Measurements from ENCODE around the gene CAMK2N2. TPM values are rescaled to one million over a fixed set of nuclear protein-coding genes. Genes with fewer than 3 reads are reported as not detected.

The CAMK2N2 gene
- total RNA-seq, 2 donors from 2014 or later = not detected

DNA sequence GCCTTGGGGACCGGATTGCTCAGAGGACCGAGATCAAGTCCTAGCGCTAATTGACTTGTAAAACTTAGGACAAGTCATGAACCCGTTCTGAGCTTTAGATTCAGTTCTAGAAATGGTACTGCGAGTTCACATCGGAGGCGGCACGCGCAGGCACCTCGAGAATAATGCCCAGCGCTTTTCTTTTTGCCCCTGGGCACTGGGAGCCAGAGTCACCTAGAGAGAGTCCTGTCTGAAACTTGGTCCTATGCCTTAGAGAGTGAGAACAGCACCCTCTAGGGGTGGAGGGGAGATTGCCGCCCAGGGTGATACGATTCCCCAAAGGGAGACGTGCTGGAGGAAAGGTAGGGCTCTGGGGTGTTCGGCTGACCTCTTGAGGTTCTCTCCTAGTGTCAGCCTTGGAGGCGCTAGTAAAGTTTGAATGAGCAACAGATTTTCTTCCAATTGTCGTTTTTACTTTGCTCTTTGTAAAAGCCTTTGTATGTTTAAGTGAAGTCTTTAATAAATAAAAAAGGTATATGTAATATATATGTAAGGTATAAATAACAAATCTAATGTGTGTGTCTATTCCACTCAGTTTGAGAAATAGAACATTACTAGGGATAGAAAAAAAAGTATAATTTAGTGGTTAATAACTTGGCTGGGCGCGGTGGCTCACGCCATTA is 11.1 kb downstream of the CAMK2N2 start:
- no peaks in the 10 kb centered on the region for H3K27me3 ChIP-seq
- peak overlapping the region; percentile 63 to 86 for H3K27ac ChIP-seq
- H3K36me3 ChIP-seq = peaks cover 4% of the 10 kb centered on the region
- H3K4me1 ChIP-seq = peaks cover 0 to 14% of the 10 kb centered on the region in 2 donors
- DNase-seq (ENCODE audit: low spot score) = peak; percentile 90
- H3K9me3 ChIP-seq = no peaks in the 10 kb centered on the region
- TF ChIP-seq, protein P1, sequence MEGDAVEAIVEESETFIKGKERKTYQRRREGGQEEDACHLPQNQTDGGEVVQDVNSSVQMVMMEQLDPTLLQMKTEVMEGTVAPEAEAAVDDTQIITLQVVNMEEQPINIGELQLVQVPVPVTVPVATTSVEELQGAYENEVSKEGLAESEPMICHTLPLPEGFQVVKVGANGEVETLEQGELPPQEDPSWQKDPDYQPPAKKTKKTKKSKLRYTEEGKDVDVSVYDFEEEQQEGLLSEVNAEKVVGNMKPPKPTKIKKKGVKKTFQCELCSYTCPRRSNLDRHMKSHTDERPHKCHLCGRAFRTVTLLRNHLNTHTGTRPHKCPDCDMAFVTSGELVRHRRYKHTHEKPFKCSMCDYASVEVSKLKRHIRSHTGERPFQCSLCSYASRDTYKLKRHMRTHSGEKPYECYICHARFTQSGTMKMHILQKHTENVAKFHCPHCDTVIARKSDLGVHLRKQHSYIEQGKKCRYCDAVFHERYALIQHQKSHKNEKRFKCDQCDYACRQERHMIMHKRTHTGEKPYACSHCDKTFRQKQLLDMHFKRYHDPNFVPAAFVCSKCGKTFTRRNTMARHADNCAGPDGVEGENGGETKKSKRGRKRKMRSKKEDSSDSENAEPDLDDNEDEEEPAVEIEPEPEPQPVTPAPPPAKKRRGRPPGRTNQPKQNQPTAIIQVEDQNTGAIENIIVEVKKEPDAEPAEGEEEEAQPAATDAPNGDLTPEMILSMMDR (IDR thresholded peaks at IDR 0.05) = peak; percentile 86 to 95
- H3K4me3 ChIP-seq = peak overlapping the region; percentile 87 to 93

DNA sequence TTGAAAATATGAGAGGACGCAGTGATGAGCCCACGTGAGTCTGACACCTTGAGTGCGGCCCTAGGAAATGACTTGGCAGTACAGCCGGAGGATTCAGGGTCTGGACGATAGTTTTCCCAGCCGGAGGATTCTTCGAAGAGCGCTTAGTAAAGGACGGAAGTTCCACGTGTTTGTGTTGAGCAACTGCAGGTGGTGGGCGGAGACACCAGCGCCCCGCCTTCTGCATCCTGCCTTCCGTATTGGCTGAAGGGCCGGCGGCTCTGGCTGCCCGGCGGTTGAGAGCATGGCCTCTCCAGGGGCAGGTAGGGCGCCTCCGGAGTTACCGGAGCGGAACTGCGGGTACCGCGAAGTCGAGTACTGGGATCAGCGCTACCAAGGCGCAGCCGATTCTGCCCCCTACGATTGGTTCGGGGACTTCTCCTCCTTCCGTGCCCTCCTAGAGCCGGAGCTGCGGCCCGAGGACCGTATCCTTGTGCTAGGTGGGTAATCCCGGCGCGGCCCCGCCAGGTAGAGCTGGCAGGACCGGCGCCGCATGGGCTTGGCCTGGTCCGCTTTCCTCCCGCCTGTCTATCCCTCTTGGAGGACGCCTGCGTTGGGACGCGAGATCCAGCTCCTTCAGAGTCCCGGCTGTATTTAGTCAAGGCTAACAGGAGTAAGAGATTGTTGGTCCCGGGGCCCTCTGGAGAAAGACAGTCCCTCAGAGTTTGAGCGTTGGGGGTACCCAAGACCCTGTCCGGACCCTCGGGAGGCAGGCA is 11.8 kb downstream of the CAMK2N2 start, which contains the start of gene EEF1AKMT4:
TSS of gene EEF1AKMT4 (plus strand) at position 261 of the 755 bp plus-strand sequence. CDS start at position 284, 23 bp downstream.
- Histone ChIP-seq H3K4me1 (peaks cover 0 to 14% of the 10 kb centered on the region in 2 donors), H3K27me3 (no peaks in the 10 kb centered on the region), H3K27ac (peak within 1 kb of the TSS; percentile 83 to 86), H3K9me3 (no peaks in the 10 kb centered on the region), H3K36me3 (peaks cover 11% of the 10 kb centered on the region), H3K4me3 (peak within 1 kb of the TSS; percentile 87 to 93)
- DNase-seq (ENCODE audit: low spot score) = peak; percentile 96
- TF ChIP-seq, protein P1 (IDR thresholded peaks at IDR 0.05) = peak; percentile 30 to 47

DNA sequence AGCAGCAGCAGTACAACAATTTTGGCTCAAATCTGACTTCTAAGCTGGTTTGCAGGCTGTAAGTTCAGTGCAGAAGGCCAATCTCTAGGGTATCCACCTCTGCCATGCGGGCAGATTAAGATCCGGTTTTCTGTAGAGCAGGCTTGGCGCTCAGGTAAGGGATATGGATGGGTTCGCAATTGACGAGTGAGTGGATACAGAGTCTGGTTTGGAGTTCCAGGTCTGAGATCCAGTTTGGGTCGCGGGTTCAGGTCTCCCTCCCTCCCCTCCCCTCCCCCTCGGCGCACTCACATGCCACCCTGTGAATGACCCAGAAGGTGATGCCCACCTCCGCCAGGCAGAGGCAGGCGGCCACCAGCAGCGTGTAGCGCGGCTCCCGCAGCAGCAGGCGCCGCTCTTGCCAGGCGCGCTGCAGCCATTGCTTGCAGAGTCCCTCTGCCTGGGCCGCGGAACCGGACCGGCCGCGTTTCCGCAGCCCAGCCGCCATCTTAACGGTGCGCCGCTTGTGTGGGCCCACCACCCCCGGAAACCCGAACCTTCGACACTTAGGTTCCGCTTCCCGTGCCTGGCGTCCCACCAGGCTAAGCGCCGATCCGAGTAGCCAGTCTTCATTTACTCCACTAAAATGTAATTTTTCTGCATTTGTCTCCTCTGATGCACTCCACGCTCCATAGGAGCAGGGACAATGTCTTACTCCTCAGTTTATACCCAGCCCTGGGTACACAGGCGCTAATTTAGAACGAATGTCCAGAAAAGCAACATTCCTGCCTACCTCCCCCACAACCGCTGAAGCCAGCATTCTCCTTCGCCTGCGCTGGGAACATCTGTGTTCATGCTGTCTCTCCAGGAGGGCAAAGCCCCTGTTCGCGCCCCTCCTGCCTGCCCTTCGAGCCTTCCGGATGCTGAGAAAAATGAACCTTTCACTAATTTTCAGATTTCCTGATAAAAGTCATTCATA is 12.6 kb downstream of the CAMK2N2 start, which contains the start of gene ALG3:
TSS of gene ALG3 (minus strand) at position 509 of the 958 bp plus-strand sequence. CDS start at position 487, 22 bp downstream.
- peak within 1 kb of the TSS; percentile 83 to 86 for H3K27ac ChIP-seq
- H3K9me3 ChIP-seq = no peaks in the 10 kb centered on the region
- peak; percentile 79 for DNase-seq (ENCODE audit: low spot score)
- H3K36me3 ChIP-seq = peaks cover 19% of the 10 kb centered on the region
- H3K4me3 ChIP-seq = peak within 1 kb of the TSS; percentile 87 to 93
- H3K4me1 ChIP-seq = peaks cover 0 to 14% of the 10 kb centered on the region in 2 donors
- TF ChIP-seq, protein P1 (IDR thresholded peaks at IDR 0.05) = no peak
- H3K27me3 ChIP-seq = no peaks in the 10 kb centered on the region

DNA sequence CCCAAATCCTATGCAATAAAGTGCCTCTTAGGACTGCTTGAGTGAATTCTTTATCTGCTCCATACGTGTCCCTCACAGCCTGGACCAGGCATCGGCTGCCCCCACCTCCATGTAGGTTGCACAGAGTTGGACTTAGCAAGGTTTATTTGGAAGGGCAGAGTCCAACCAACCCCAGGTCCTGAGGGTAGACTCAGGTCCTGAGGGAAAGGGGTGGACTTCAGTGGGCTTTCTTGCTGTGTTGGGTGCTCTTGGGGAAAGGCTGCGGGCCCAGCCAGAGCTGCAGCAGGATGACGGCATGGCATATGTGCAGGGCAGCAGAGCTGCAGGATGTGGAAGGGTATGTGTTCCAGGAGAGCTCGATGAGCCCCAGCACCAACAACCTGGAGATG is 19.1 kb downstream of the CAMK2N2 start:
- TF ChIP-seq, protein P1 (IDR thresholded peaks at IDR 0.05) = no peak
- Histone ChIP-seq H3K36me3 (peaks cover 34% of the 10 kb centered on the region), H3K4me3 (no peak overlapping the region), H3K4me1 (peaks cover 0 to 13% of the 10 kb centered on the region in 2 donors), H3K27ac (no peak overlapping the region), H3K27me3 (no peaks in the 10 kb centered on the region), H3K9me3 (no peaks in the 10 kb centered on the region)
- DNase-seq (ENCODE audit: low spot score) = no peak

All from right atrium auricular region (tissue), 2 donors.